Ishikawa (cell line): ENCODE measurements around the gene INPP4A.

Source experiments
- CEBPB ChIP-seq: IDR thresholded peaks from 2 replicates; pipeline ENCODE4 v1.6.1; 2012
- CREB1 ChIP-seq: IDR thresholded peaks from 2 replicates; pipeline ENCODE4 v1.6.1; 2012; ENCODE audit warnings: low read depth
- EGR1 ChIP-seq: IDR thresholded peaks from 2 replicates; pipeline ENCODE4 v1.6.1; 2012
- EP300 ChIP-seq: IDR thresholded peaks from 2 replicates; pipeline ENCODE4 v1.6.1; 2012; ENCODE audit warnings: borderline replicate concordance
- FOXM1 ChIP-seq: IDR thresholded peaks from 2 replicates; pipeline ENCODE4 v1.6.1; 2012; ENCODE audit warnings: low read depth, borderline replicate concordance
- MAX ChIP-seq: IDR thresholded peaks from 2 replicates; pipeline ENCODE4 v1.6.1; 2012
- NFIC ChIP-seq: IDR thresholded peaks from 2 replicates; pipeline ENCODE4 v1.6.1; 2012
- RAD21 ChIP-seq: IDR thresholded peaks from 2 replicates; pipeline ENCODE4 v1.6.1; 2012; ENCODE audit warnings: low read depth
- REST ChIP-seq: IDR thresholded peaks from 2 replicates; pipeline ENCODE4 v1.6.1; 2012; ENCODE audit warnings: low read depth, mild to moderate bottlenecking
- TAF1 ChIP-seq: IDR thresholded peaks from 2 replicates; pipeline ENCODE4 v1.6.1; 2012; ENCODE audit warnings: low read depth, mild to moderate bottlenecking
- TCF12 ChIP-seq: IDR thresholded peaks from 2 replicates; pipeline ENCODE4 v1.6.1; 2012; ENCODE audit warnings: low read depth
- TEAD4 ChIP-seq: IDR thresholded peaks from 2 replicates; pipeline ENCODE4 v1.6.1; 2012
- USF1 ChIP-seq: IDR thresholded peaks from 2 replicates; pipeline ENCODE4 v1.6.1; 2012
- YY1 ChIP-seq: IDR thresholded peaks from 2 replicates; pipeline ENCODE4 v1.6.1; 2012; ENCODE audit warnings: low read depth
- ZBTB7A ChIP-seq: IDR thresholded peaks from 2 replicates; pipeline ENCODE4 v1.6.1; 2012; ENCODE audit warnings: low read depth

The INPP4A gene

GRCh38 chr2:98486374-98486981 lies 41.8 kb downstream of the INPP4A start:
- TF ChIP-seq NFIC (no peak), YY1 (no peak), CEBPB (no peak), EP300 (no peak), MAX (no peak), USF1 (no peak), FOXM1 (no peak), ZBTB7A (no peak), TEAD4 (no peak), CREB1 (no peak)

- no peak for TF ChIP-seq CREB1
- no peak for TF ChIP-seq USF1
- no peak for TF ChIP-seq TCF12
- TF ChIP-seq RAD21: no peak
- TF ChIP-seq TEAD4: no peak
Observed at GRCh38 chr2:98487101-98487805, 42.6 kb downstream of the INPP4A start.

- TF ChIP-seq RAD21 (peak; percentile 33; the same call in 1 of the 2 replicates), USF1 (no peak)
Observed at GRCh38 chr2:98487806-98488189, 43.1 kb downstream of the INPP4A start.

GRCh38 chr2:98488252-98488651 lies 43.6 kb downstream of the INPP4A start:
- TF ChIP-seq MAX (no peak), EP300 (no peak), EGR1 (no peak), YY1 (no peak), CREB1 (no peak), REST (no peak), ZBTB7A (no peak)

GRCh38 chr2:98489486-98489885 lies 44.8 kb downstream of the INPP4A start:
- no peak for TF ChIP-seq CEBPB
- no peak for TF ChIP-seq USF1
- TF ChIP-seq FOXM1: no peak
- TF ChIP-seq EGR1: no peak
- TF ChIP-seq REST: no peak
- TF ChIP-seq TCF12: no peak
- TF ChIP-seq MAX: no peak
- no peak for TF ChIP-seq TAF1
- TF ChIP-seq CREB1: no peak
